Skeletal muscle satellite cell (primary cell): ENCODE data around the gene VPS51.

Experiments used
- H3K27me3 ChIP-seq: 2 replicates; pipeline ENCODE4 v1.7.0; 2013; ENCODE audit warnings: low read length; ENCODE audit not compliant: control insufficient read depth, insufficient read depth
- H3K36me3 ChIP-seq: 2 replicates; pipeline ENCODE4 v1.7.0; 2013; ENCODE audit warnings: mild to moderate bottlenecking, control low read depth, low read length; ENCODE audit not compliant: insufficient read depth
- H3K4me1 ChIP-seq: 2 replicates; pipeline ENCODE4 v1.7.0; 2013; ENCODE audit warnings: low read length; ENCODE audit not compliant: control insufficient read depth, insufficient read depth
- H3K4me2 ChIP-seq: 2 replicates; pipeline ENCODE4 v1.7.0; 2013; ENCODE audit warnings: mild to moderate bottlenecking, low read length
- H3K4me3 ChIP-seq: 2 replicates; pipeline ENCODE4 v1.7.0; 2013; ENCODE audit warnings: low read length
- H3K9ac ChIP-seq: 2 replicates; pipeline ENCODE4 v1.7.0; 2013; ENCODE audit warnings: mild to moderate bottlenecking, low read depth, low read length, moderate library complexity
- H3K9me3 ChIP-seq: replicated peaks from 2 replicates; pipeline ENCODE4 v1.7.0; 2013; ENCODE audit warnings: mild to moderate bottlenecking, control low read depth, low read length

Gene VPS51

DNA sequence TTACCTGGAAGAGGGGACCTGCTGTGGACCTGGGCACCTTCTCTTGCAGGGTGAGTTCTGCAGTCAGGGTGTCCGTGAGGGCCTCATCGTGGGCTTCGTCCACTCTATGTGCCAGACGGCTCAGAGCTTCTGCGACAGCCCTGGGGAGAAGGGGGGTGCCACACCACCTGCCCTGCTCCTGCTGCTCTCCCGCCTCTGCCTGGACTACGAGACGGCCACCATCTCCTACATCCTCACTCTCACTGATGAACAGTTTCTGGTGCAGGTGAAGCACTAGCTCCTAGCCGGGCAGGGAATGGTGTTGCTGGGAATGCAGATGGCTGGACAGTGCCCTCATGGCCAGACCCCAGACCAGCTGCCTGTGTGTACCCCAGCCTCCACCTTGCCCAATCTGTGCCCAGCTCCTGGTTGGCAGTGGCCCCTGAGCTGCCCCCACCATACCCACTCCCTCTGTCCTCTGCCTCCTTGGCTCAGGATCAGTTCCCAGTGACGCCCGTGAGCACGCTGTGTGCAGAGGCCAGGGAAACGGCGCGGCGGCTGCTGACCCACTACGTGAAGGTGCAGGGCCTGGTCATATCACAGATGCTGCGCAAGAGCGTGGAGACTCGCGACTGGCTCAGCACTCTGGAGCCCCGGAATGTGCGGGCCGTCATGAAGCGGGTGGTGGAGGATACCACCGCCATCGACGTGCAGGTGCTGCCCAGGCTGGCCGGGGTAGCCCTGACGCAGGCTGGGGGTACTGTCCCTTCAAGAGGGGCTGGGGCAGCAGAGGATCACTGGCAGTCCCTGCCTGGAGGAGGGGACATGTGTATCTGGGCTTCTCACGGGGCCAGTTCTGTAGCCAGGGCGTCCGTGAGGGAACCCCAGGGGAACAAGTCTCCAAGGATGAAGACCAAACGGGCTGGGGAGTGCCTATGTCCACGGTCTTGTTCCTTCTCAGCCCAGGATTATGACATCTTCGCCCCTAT, 13.5 kb downstream of the VPS51 start:
- Histone ChIP-seq H3K9me3 (no peaks in the 10 kb centered on the region), H3K4me3 (no peak overlapping the region), H3K4me1 (peaks cover 20% of the 10 kb centered on the region), H3K27me3 (no peaks in the 10 kb centered on the region), H3K36me3 (peaks cover 10% of the 10 kb centered on the region), H3K9ac (no peak overlapping the region), H3K4me2 (no peak overlapping the region)

DNA sequence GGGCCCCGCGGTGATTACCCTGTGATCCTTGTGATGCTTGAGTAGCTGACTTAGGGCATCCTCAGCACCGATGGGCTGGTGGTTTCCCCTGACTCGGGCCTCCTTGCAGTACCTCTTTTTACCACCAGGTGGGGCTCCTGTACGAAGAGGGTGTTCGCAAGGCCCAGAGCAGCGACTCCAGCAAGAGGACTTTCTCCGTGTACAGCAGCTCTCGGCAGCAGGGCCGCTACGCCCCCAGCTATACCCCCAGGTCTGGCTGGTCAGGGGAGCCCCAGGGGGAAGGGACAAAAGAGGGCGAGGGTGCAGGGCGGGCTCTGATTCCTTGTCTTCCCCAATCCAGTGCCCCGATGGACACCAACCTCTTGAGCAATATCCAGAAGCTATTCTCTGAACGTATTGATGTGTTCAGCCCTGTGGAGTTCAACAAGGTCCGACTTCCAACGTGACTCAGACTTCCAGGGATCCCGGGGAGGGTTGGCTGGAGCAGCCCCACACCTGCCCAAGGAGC, 14.4 kb downstream of the VPS51 start:
- no peak overlapping the region for H3K9ac ChIP-seq
- H3K4me3 ChIP-seq = no peak overlapping the region
- peaks cover 10% of the 10 kb centered on the region for H3K36me3 ChIP-seq
- H3K9me3 ChIP-seq = no peaks in the 10 kb centered on the region
- H3K27me3 ChIP-seq = no peaks in the 10 kb centered on the region
- H3K4me1 ChIP-seq = peaks cover 20% of the 10 kb centered on the region
- peak overlapping the region; percentile 36 for H3K4me2 ChIP-seq

DNA sequence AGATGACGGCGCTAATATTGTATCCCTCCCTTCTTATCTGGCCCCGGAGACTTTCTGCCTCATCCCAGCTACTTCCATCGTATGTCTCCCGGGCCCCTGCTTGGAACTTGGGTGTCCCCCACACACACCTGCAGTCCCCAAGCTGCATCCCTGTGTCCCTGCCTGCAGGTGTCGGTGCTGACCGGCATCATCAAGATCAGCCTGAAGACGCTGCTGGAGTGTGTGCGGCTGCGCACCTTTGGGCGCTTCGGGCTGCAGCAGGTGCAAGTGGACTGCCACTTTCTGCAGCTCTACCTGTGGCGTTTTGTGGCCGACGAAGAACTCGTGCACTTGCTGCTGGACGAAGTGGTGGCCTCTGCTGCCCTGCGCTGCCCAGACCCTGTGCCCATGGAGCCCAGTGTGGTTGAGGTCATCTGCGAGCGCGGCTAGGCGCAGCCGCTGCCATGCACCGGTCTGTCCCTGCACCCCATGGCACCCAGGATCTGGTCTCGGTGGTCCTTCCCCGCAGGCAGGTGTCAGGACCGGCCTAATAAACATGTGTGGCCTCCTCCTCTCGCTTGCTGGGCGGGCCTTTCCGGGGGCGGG, 15.2 kb downstream of the VPS51 start:
- Histone ChIP-seq H3K4me3 (no peak overlapping the region), H3K9me3 (no peaks in the 10 kb centered on the region), H3K4me2 (peak overlapping the region; percentile 96), H3K4me1 (peaks cover 25% of the 10 kb centered on the region), H3K9ac (no peak overlapping the region), H3K36me3 (peaks cover 17% of the 10 kb centered on the region), H3K27me3 (no peaks in the 10 kb centered on the region)

DNA sequence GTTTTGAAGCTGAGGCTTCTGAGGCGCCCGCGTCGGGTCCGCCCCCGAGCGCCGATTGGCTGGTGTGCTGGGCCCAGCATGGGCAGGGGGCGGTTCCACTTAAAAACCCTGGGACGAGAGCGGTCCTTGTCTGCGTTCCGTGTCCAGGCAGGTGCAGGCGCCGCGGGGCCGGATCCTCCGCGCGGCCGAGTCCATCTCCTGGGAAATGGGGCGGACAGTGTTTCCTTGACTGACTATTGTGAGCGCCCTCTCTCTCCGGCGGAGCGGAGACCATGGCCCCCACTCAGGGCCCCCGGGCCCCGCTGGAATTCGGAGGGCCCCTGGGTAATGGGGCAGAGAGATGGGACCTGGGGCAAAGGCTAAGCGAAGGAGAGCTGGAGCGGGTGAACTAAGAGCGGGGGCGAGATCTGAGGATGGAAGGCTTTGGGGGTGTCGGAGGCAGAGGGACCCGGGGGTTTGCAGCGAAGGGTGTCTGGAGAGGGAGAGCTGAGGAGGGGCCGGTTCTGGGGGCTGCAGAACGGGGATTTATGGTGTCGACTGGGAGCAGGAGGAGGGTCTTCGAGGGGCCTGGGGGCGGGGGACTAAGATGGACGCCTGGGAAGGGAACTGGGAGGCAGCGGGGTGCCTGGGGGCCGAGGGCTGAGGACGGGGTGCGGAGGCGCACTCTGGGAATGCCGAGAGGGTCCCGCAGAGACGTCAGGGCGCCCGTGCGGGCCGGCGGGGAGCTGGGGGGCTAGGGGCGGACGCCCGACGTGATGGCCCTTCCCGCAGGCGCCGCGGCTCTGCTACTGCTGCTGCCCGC, 15.9 kb downstream of the VPS51 start, which contains the start of gene TM7SF2:
TM7SF2 (plus strand) TSS at position 129 of the 802 bp plus-strand sequence; CDS start at position 273, 144 bp downstream.
- peak within 1 kb of the TSS; percentile 45 for H3K9ac ChIP-seq
- peak within 1 kb of the TSS; percentile 70 for H3K4me3 ChIP-seq
- H3K36me3 ChIP-seq = peaks cover 19% of the 10 kb centered on the region
- H3K9me3 ChIP-seq = no peaks in the 10 kb centered on the region
- H3K4me2 ChIP-seq = peak within 1 kb of the TSS; percentile 96
- H3K27me3 ChIP-seq = no peaks in the 10 kb centered on the region
- peaks cover 32% of the 10 kb centered on the region for H3K4me1 ChIP-seq

DNA sequence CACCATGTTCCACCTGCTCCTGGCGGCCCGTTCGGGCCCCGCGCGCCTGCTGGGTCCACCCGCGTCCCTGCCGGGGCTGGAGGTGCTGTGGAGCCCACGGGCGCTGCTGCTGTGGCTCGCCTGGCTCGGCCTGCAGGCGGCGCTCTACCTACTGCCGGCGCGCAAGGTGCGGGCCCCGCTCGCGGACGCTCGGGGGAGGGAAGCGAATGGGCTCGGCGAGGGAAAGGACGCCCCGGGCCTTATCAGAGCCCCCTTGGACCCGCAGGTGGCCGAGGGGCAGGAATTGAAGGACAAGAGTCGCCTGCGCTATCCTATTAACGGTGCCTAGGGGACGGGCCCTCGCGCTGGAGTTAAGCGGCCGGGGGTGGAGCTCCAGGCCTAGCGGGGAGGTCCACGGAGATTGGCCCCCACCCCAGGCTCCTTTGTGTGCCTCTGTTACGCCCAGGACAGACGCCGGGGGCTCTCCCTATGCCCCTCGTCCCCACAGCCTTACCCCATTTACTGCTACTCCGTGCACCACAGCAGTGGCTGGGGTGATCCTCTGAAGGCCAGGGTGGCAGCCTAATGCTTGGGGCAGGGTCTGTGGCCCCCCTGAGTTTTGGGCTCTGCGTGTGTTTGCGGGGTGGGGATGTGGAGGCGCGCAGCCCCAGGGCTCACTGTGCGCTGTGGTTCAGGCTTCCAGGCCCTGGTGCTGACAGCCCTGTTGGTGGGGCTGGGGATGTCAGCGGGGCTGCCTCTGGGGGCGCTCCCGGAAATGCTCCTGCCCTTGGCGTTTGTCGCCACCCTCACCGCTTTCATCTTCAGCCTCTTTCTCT, 16.7 kb downstream of the VPS51 start:
- peak overlapping the region; percentile 45 for H3K9ac ChIP-seq
- H3K4me1 ChIP-seq = peaks cover 32% of the 10 kb centered on the region
- no peaks in the 10 kb centered on the region for H3K27me3 ChIP-seq
- no peaks in the 10 kb centered on the region for H3K9me3 ChIP-seq
- peaks cover 19% of the 10 kb centered on the region for H3K36me3 ChIP-seq
- H3K4me2 ChIP-seq = peak overlapping the region; percentile 96
- peak overlapping the region; percentile 70 for H3K4me3 ChIP-seq

DNA sequence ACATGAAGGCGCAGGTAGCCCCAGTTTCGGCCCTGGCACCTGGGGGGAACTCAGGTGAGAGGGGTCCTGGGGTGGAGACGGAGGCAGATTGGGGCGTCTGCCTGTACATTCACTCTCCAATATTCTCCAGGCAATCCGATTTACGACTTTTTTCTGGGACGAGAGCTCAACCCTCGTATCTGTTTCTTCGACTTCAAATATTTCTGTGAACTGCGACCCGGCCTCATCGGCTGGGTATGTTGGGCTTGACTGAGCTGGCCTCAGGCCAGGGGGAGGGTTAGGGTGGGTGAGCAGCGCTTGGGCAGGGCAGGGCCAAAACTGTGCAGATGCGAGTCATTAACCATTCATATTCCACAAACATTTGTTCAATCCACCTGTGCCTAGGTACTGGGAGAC, 17.3 kb downstream of the VPS51 start:
- Histone ChIP-seq H3K4me1 (peaks cover 32% of the 10 kb centered on the region), H3K27me3 (no peaks in the 10 kb centered on the region), H3K36me3 (peaks cover 16% of the 10 kb centered on the region), H3K4me3 (no peak overlapping the region), H3K9me3 (no peaks in the 10 kb centered on the region), H3K4me2 (peak overlapping the region; percentile 96), H3K9ac (no peak overlapping the region)

DNA sequence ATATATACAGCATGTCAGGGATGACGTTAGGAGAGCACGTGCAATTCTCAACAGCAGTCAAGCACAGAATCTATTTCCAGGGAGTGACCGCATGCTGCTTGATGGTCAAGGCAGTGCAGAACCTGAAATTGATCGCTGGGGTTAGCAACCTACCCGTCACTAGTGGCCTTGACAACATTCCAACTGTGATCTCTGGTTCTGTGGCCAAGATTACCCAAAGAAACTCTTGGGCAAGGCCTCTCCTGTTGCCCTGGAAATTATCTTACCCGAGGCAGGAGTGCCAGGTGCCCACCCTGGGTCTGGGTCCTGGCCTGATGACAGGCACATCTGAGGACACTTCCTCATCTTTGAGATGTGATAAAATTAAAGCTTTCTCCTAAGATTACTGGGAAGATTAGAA, 17.8 kb downstream of the VPS51 start:
- Histone ChIP-seq H3K4me2 (no peak overlapping the region), H3K4me3 (no peak overlapping the region), H3K9me3 (no peaks in the 10 kb centered on the region), H3K4me1 (peaks cover 32% of the 10 kb centered on the region), H3K36me3 (peaks cover 16% of the 10 kb centered on the region), H3K27me3 (no peaks in the 10 kb centered on the region), H3K9ac (no peak overlapping the region)

DNA sequence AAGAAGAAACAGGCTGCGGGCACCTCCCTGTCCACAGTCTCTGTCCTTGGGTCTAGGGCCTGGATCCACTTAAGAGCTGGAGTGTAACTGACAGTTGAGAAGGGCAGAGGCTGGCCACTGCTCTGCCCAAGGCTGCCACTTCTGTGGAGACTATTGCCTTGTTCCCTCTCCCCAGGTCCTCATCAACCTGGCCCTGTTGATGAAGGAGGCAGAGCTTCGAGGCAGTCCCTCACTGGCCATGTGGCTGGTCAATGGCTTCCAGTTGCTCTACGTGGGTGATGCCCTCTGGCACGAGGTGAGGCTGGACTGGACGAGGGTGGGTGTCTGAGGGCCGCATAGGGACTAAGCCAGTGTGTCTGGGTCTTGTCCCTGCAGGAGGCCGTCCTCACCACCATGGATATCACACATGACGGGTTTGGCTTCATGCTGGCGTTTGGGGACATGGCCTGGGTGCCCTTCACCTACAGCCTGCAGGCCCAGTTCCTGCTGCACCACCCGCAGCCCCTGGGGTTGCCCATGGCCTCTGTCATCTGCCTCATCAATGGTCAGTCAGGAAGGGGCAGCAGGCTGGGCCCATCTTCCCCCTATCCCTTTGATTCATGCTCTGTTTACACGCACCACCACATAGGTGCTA, 18.6 kb downstream of the VPS51 start:
- no peak overlapping the region for H3K4me3 ChIP-seq
- peaks cover 32% of the 10 kb centered on the region for H3K4me1 ChIP-seq
- no peaks in the 10 kb centered on the region for H3K9me3 ChIP-seq
- no peak overlapping the region for H3K9ac ChIP-seq
- no peak overlapping the region for H3K4me2 ChIP-seq
- peaks cover 22% of the 10 kb centered on the region for H3K36me3 ChIP-seq
- H3K27me3 ChIP-seq = no peaks in the 10 kb centered on the region

GRCh38 chr11:65115361-65116082, 19.5 kb downstream of the VPS51 start:
- no peaks in the 10 kb centered on the region for H3K9me3 ChIP-seq
- H3K27me3 ChIP-seq = no peaks in the 10 kb centered on the region
- H3K4me2 ChIP-seq = peak overlapping the region; percentile 86
- H3K4me1 ChIP-seq = peaks cover 30% of the 10 kb centered on the region
- peaks cover 30% of the 10 kb centered on the region for H3K36me3 ChIP-seq
- H3K4me3 ChIP-seq = no peak overlapping the region
- H3K9ac ChIP-seq = no peak overlapping the region
